GM12864 (cell line): ENCODE data around the gene PSMC3.

ENCODE experiments used
- DNase-seq: peaks from one replicate; pipeline ENCODE4 v3.0.0-alpha.2; 2011; ENCODE audit warnings: low read depth
- H3K4me3 ChIP-seq: 2 replicates; pipeline ENCODE4 v1.5.1; 2011; ENCODE audit warnings: mild to moderate bottlenecking, low read depth, low read length, control low read depth
- CTCF ChIP-seq: IDR thresholded peaks from 2 replicates; pipeline ENCODE4 v1.5.1; 2011; ENCODE audit warnings: low read depth, mild to moderate bottlenecking, moderate library complexity, low read length, control low read depth, inconsistent platforms; ENCODE audit errors: missing control alignments

Gene PSMC3

GRCh38 chr11:47399860-47400767 is 26.1 kb downstream of the PSMC3 start:
- no peak for TF ChIP-seq CTCF
- H3K4me3 ChIP-seq, result peak overlapping the region; percentile 61
- no peak for DNase-seq

- TF ChIP-seq CTCF, result no peak
- DNase-seq, result no peak
These were observed 27.7 kb downstream of the PSMC3 start for GRCh38 chr11:47398551-47398950.

GRCh38 chr11:47398011-47398410 is 28.2 kb downstream of the PSMC3 start:
- H3K4me3 ChIP-seq, result no peak overlapping the region
- no peak for DNase-seq
- TF ChIP-seq CTCF, result no peak

More at GRCh38 chr11:47398551-47398950, 27.7 kb downstream of the PSMC3 start:
- H3K4me3 ChIP-seq, result no peak overlapping the region

- DNase-seq, result no peak
- H3K4me3 ChIP-seq, result no peak overlapping the region
- TF ChIP-seq CTCF, result no peak
These were observed 30.3 kb downstream of the PSMC3 start for GRCh38 chr11:47396049-47396320.

GRCh38 chr11:47395223-47396048 is 30.8 kb downstream of the PSMC3 start:
- peak overlapping the region; percentile 39; the same call in 1 of the 2 replicates for H3K4me3 ChIP-seq
- no peak for DNase-seq
- no peak for TF ChIP-seq CTCF

- no peak for TF ChIP-seq CTCF
- DNase-seq, result no peak
- peak overlapping the region; percentile 39 for H3K4me3 ChIP-seq
These were observed 31.7 kb downstream of the PSMC3 start for GRCh38 chr11:47394322-47395222.
